GM23338 (cell line): Measurements from ENCODE around the gene PPFIA1. TPM values are rescaled to one million over a fixed set of nuclear protein-coding genes. Genes with fewer than 3 reads are reported as not detected.

Experiments used
- ATAC-seq: fragments of 200-7000 bp; cut with Tn5 transposase; 3 replicates; pipeline ENCODE4 v1.9.1; 2020
- DNase-seq: peaks from one replicate; pipeline ENCODE4 v3.0.0-alpha.2; 2015; ENCODE audit warnings: low spot score
- H2AFZ ChIP-seq: fragments of 200-600 bp; sonication (generic); 2 replicates; pipeline ENCODE4 v1.8.0; 2016; ENCODE audit warnings: antibody characterized with exemption, mild to moderate bottlenecking, moderate library complexity
- H3F3A ChIP-seq: fragments of 200-600 bp; sonication (generic); replicated peaks from 2 replicates; pipeline ENCODE4 v1.8.0; 2017; ENCODE audit warnings: antibody characterized with exemption, mixed run types, low read depth
- H3K27ac ChIP-seq: fragments of 200-600 bp; sonication (generic); 2 replicates; pipeline ENCODE4 v1.6.1; 2016; ENCODE audit warnings: low read depth
- H3K27me3 ChIP-seq: fragments of 200-600 bp; sonication (generic); 2 replicates; pipeline ENCODE4 v1.8.0; 2016; ENCODE audit warnings: mild to moderate bottlenecking, mixed run types, moderate library complexity; ENCODE audit not compliant: insufficient read depth
- H3K36me3 ChIP-seq: fragments of 200-600 bp; sonication (generic); 2 replicates; pipeline ENCODE4 v1.8.0; 2016; ENCODE audit warnings: mild to moderate bottlenecking; ENCODE audit not compliant: insufficient read depth
- H3K4me1 ChIP-seq: fragments of 200-600 bp; sonication (generic); 2 replicates; pipeline ENCODE4 v1.8.0; 2016; ENCODE audit warnings: mild to moderate bottlenecking, moderate library complexity; ENCODE audit not compliant: insufficient read depth
- H3K4me2 ChIP-seq: fragments of 200-600 bp; sonication (generic); 2 replicates; pipeline ENCODE4 v1.7.1; 2017; ENCODE audit warnings: mixed run types
- H3K4me3 ChIP-seq: fragments of 200-600 bp; sonication (generic); 2 replicates; pipeline ENCODE4 v1.6.1; 2016; ENCODE audit warnings: mixed run types
- H3K79me2 ChIP-seq: fragments of 200-600 bp; sonication (generic); replicated peaks from 2 replicates; pipeline ENCODE4 v1.8.0; 2017; ENCODE audit warnings: mild to moderate bottlenecking; ENCODE audit not compliant: insufficient read depth
- H3K9me2 ChIP-seq: fragments of 200-600 bp; sonication (generic); 2 replicates; pipeline ENCODE4 v1.8.0; 2017; ENCODE audit not compliant: insufficient read depth
- H4K20me1 ChIP-seq: fragments of 200-600 bp; sonication (generic); replicated peaks from 2 replicates; pipeline ENCODE4 v1.8.0; 2017; ENCODE audit warnings: mild to moderate bottlenecking; ENCODE audit not compliant: insufficient read depth
- H3K27ac Mint-ChIP-seq: 2 replicates; pipeline ENCODE4 v1.8.0; 2020; ENCODE audit warnings: inconsistent platforms, mild to moderate bottlenecking, moderate library complexity, mixed read lengths
- H3K27me3 Mint-ChIP-seq: 3 replicates; pipeline ENCODE4 v1.8.0; 2022; ENCODE audit warnings: low read depth, mild to moderate bottlenecking, moderate library complexity, mixed read lengths, inconsistent platforms; ENCODE audit not compliant: insufficient read depth, poor library complexity
- H3K36me3 Mint-ChIP-seq: 3 replicates; pipeline ENCODE4 v1.8.0; 2021; ENCODE audit warnings: low read depth, mild to moderate bottlenecking, inconsistent platforms, moderate library complexity, mixed read lengths
- H3K4me1 Mint-ChIP-seq: 3 replicates; pipeline ENCODE4 v1.8.0; 2020; ENCODE audit warnings: mild to moderate bottlenecking, inconsistent platforms, mixed read lengths
- H3K4me3 Mint-ChIP-seq: 3 replicates; pipeline ENCODE4 v1.8.0; 2021; ENCODE audit warnings: moderate library complexity, mild to moderate bottlenecking, inconsistent platforms, mixed read lengths
- H3K9me3 Mint-ChIP-seq: 3 replicates; pipeline ENCODE4 v1.8.0; 2020; ENCODE audit warnings: moderate library complexity, mild to moderate bottlenecking, inconsistent platforms, mixed read lengths
- CREB1 ChIP-seq: fragments of 250-450 bp; sonication (Bioruptor Pico); IDR thresholded peaks from 2 replicates; pipeline ENCODE4 v1.5.0; 2020; ENCODE audit warnings: low read depth, mild to moderate bottlenecking, moderate library complexity
- EZH2 ChIP-seq: fragments of 200-600 bp; sonication (generic); IDR thresholded peaks from one replicate; pipeline ENCODE4 v1.8.0; 2017; ENCODE audit warnings: antibody characterized with exemption, mild to moderate bottlenecking, low read depth; ENCODE audit not compliant: unreplicated experiment
- EZH2phosphoT487 ChIP-seq: fragments of 200-600 bp; sonication (generic); IDR thresholded peaks from one replicate; pipeline ENCODE4 v1.8.1; 2018; ENCODE audit warnings: antibody characterized with exemption; ENCODE audit not compliant: unreplicated experiment
- JUNB ChIP-seq: IDR thresholded peaks from one replicate; pipeline ENCODE4 v1.6.1; 2016; ENCODE audit warnings: antibody characterized with exemption; ENCODE audit not compliant: unreplicated experiment
- NANOG ChIP-seq: IDR thresholded peaks from 2 replicates; pipeline ENCODE4 v1.6.1; 2016; ENCODE audit warnings: antibody characterized with exemption, borderline replicate concordance
- POLR2AphosphoS5 ChIP-seq: IDR thresholded peaks from 2 replicates; pipeline ENCODE4 v1.6.1; 2016; ENCODE audit warnings: antibody characterized with exemption, low read depth
- STAT1 ChIP-seq: IDR thresholded peaks from one replicate; pipeline ENCODE4 v1.6.1; 2016; ENCODE audit warnings: antibody characterized with exemption; ENCODE audit not compliant: unreplicated experiment
- ZNF114 ChIP-seq: fragments of 250-450 bp; sonication (Bioruptor Pico); IDR thresholded peaks from 2 replicates; pipeline ENCODE4 v1.5.0; 2020; ENCODE audit warnings: mild to moderate bottlenecking, moderate library complexity
- ZNF331 ChIP-seq: fragments of 250-450 bp; sonication (Bioruptor Pico); IDR thresholded peaks from 2 replicates; pipeline ENCODE4 v1.5.0; 2020; ENCODE audit warnings: low read depth, mild to moderate bottlenecking, moderate library complexity
- polyA plus RNA-seq: library from polyadenylated mRNA; unstranded; fragments of >200 nt; fragmentation: Nextera tagmentation; extraction: Ambion mirVana; gene quantifications from 2 replicates; pipeline ENCODE4 v1.2.1, GENCODE V29; 2016
- total RNA-seq: library from RNA; depleted of rRNA; stranded (reverse); fragments of >200 nt; shearing (Covaris generic); gene quantifications from 2 replicates; pipeline ENCODE4 v1.2.3, GENCODE V29; 2014
- TF ChIP-seq, protein P1 (sequence below): fragments of 250-450 bp; sonication (Bioruptor Pico); IDR thresholded peaks from 2 replicates; pipeline ENCODE4 v1.5.0; 2020; ENCODE audit warnings: mild to moderate bottlenecking, moderate library complexity
- TF ChIP-seq, protein P2 (sequence below), 2 experiments: fragments of 200-600 bp in 1 of 2; sonication (generic) in 1 of 2; conservative IDR thresholded peaks; 2 replicates each; pipeline versions ENCODE4 v1.5.1 to v1.6.1; 2016 to 2017; ENCODE audit warnings: antibody characterized with exemption in 2 of 2, low read depth in 2 of 2, mild to moderate bottlenecking in 2 of 2, moderate library complexity in 1 of 2
- TF ChIP-seq, protein P3 (sequence below): IDR thresholded peaks from 2 replicates; pipeline ENCODE4 v1.6.1; 2016; ENCODE audit warnings: antibody characterized with exemption
- TF ChIP-seq, protein P4 (sequence below): IDR thresholded peaks from one replicate; pipeline ENCODE4 v1.6.1; 2018; ENCODE audit warnings: antibody characterized with exemption; ENCODE audit not compliant: unreplicated experiment

Gene PPFIA1
- total and polyA plus RNA-seq, 2 experiments from 2014 or later = 41.7 to 62.0 TPM

DNA sequence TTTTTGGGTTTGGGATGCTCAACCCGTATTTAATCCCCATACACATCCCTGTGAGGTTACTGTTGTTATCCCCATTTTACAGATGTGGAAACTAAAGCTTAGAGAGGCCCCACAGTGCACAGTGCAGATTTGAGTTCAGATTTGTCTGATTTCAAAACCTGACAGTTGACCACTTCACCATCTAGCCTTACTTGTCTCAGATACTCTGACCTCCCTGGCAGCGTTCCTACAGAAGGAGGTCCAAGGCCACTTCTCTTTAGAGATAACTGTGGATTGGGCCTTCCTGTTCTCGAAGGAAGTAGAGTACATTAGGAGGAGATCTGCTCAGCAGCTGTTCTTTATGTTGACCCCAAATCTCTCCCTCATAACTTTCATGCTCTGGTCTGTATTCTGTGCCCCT, 81.2 kb downstream of the PPFIA1 start:
- Histone ChIP-seq H3K4me3 (no peak overlapping the region), H3K4me1 (no peaks in the 10 kb centered on the region), H3K27ac (no peak overlapping the region), H3K27me3 (no peaks in the 10 kb centered on the region), H4K20me1 (peaks cover 8% of the 10 kb centered on the region; the same call in 1 of the 2 replicates), H2AFZ (no peak overlapping the region), H3K9me2 (no peaks in the 10 kb centered on the region), H3K79me2 (no peaks in the 10 kb centered on the region; the same call in 1 of the 2 replicates), H3K36me3 (peaks cover 28% of the 10 kb centered on the region), H3F3A (no peaks in the 10 kb centered on the region), H3K4me2 (no peak overlapping the region)
- H3K9me3 Mint-ChIP-seq = no peaks in the 10 kb centered on the region
- DNase-seq = no peak
- no peak overlapping the region for H3K27ac Mint-ChIP-seq
- TF ChIP-seq, protein P1, sequence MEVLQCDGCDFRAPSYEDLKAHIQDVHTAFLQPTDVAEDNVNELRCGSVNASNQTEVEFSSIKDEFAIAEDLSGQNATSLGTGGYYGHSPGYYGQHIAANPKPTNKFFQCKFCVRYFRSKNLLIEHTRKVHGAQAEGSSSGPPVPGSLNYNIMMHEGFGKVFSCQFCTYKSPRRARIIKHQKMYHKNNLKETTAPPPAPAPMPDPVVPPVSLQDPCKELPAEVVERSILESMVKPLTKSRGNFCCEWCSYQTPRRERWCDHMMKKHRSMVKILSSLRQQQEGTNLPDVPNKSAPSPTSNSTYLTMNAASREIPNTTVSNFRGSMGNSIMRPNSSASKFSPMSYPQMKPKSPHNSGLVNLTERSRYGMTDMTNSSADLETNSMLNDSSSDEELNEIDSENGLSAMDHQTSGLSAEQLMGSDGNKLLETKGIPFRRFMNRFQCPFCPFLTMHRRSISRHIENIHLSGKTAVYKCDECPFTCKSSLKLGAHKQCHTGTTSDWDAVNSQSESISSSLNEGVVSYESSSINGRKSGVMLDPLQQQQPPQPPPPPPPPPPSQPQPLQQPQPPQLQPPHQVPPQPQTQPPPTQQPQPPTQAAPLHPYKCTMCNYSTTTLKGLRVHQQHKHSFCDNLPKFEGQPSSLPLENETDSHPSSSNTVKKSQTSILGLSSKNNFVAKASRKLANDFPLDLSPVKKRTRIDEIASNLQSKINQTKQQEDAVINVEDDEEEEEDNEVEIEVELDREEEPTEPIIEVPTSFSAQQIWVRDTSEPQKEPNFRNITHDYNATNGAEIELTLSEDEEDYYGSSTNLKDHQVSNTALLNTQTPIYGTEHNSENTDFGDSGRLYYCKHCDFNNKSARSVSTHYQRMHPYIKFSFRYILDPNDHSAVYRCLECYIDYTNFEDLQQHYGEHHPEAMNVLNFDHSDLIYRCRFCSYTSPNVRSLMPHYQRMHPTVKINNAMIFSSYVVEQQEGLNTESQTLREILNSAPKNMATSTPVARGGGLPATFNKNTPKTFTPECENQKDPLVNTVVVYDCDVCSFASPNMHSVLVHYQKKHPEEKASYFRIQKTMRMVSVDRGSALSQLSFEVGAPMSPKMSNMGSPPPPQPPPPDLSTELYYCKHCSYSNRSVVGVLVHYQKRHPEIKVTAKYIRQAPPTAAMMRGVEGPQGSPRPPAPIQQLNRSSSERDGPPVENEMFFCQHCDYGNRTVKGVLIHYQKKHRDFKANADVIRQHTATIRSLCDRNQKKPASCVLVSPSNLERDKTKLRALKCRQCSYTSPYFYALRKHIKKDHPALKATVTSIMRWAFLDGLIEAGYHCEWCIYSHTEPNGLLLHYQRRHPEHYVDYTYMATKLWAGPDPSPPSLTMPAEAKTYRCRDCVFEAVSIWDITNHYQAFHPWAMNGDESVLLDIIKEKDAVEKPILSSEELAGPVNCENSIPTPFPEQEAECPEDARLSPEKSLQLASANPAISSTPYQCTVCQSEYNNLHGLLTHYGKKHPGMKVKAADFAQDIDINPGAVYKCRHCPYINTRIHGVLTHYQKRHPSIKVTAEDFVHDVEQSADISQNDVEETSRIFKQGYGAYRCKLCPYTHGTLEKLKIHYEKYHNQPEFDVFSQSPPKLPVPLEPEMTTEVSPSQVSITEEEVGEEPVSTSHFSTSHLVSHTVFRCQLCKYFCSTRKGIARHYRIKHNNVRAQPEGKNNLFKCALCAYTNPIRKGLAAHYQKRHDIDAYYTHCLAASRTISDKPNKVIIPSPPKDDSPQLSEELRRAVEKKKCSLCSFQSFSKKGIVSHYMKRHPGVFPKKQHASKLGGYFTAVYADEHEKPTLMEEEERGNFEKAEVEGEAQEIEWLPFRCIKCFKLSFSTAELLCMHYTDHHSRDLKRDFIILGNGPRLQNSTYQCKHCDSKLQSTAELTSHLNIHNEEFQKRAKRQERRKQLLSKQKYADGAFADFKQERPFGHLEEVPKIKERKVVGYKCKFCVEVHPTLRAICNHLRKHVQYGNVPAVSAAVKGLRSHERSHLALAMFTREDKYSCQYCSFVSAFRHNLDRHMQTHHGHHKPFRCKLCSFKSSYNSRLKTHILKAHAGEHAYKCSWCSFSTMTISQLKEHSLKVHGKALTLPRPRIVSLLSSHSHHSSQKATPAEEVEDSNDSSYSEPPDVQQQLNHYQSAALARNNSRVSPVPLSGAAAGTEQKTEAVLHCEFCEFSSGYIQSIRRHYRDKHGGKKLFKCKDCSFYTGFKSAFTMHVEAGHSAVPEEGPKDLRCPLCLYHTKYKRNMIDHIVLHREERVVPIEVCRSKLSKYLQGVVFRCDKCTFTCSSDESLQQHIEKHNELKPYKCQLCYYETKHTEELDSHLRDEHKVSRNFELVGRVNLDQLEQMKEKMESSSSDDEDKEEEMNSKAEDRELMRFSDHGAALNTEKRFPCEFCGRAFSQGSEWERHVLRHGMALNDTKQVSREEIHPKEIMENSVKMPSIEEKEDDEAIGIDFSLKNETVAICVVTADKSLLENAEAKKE (CRISPR knock-in tag) = no peak
- TF ChIP-seq, protein P2, sequence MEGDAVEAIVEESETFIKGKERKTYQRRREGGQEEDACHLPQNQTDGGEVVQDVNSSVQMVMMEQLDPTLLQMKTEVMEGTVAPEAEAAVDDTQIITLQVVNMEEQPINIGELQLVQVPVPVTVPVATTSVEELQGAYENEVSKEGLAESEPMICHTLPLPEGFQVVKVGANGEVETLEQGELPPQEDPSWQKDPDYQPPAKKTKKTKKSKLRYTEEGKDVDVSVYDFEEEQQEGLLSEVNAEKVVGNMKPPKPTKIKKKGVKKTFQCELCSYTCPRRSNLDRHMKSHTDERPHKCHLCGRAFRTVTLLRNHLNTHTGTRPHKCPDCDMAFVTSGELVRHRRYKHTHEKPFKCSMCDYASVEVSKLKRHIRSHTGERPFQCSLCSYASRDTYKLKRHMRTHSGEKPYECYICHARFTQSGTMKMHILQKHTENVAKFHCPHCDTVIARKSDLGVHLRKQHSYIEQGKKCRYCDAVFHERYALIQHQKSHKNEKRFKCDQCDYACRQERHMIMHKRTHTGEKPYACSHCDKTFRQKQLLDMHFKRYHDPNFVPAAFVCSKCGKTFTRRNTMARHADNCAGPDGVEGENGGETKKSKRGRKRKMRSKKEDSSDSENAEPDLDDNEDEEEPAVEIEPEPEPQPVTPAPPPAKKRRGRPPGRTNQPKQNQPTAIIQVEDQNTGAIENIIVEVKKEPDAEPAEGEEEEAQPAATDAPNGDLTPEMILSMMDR (conservative IDR thresholded peaks at IDR 0.05; ENCODE audit: low read depth in 2 of 2) = no peak
- no peak for TF ChIP-seq EZH2phosphoT487
- TF ChIP-seq ZNF331 (CRISPR knock-in tag) = no peak
- no peak for TF ChIP-seq STAT1
- TF ChIP-seq, protein P3, sequence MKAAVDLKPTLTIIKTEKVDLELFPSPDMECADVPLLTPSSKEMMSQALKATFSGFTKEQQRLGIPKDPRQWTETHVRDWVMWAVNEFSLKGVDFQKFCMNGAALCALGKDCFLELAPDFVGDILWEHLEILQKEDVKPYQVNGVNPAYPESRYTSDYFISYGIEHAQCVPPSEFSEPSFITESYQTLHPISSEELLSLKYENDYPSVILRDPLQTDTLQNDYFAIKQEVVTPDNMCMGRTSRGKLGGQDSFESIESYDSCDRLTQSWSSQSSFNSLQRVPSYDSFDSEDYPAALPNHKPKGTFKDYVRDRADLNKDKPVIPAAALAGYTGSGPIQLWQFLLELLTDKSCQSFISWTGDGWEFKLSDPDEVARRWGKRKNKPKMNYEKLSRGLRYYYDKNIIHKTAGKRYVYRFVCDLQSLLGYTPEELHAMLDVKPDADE = no peak
- TF ChIP-seq JUNB = no peak
- no peak for TF ChIP-seq ZNF114 (CRISPR knock-in tag)
- TF ChIP-seq EZH2 = no peak
- TF ChIP-seq POLR2AphosphoS5 = no peak
- no peak for TF ChIP-seq NANOG
- TF ChIP-seq, protein P4, sequence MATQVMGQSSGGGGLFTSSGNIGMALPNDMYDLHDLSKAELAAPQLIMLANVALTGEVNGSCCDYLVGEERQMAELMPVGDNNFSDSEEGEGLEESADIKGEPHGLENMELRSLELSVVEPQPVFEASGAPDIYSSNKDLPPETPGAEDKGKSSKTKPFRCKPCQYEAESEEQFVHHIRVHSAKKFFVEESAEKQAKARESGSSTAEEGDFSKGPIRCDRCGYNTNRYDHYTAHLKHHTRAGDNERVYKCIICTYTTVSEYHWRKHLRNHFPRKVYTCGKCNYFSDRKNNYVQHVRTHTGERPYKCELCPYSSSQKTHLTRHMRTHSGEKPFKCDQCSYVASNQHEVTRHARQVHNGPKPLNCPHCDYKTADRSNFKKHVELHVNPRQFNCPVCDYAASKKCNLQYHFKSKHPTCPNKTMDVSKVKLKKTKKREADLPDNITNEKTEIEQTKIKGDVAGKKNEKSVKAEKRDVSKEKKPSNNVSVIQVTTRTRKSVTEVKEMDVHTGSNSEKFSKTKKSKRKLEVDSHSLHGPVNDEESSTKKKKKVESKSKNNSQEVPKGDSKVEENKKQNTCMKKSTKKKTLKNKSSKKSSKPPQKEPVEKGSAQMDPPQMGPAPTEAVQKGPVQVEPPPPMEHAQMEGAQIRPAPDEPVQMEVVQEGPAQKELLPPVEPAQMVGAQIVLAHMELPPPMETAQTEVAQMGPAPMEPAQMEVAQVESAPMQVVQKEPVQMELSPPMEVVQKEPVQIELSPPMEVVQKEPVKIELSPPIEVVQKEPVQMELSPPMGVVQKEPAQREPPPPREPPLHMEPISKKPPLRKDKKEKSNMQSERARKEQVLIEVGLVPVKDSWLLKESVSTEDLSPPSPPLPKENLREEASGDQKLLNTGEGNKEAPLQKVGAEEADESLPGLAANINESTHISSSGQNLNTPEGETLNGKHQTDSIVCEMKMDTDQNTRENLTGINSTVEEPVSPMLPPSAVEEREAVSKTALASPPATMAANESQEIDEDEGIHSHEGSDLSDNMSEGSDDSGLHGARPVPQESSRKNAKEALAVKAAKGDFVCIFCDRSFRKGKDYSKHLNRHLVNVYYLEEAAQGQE = no peak
- TF ChIP-seq CREB1 (CRISPR knock-in tag) = no peak
- ATAC-seq = no peak
- H3K4me1 Mint-ChIP-seq = no peaks in the 10 kb centered on the region
- no peak overlapping the region for H3K4me3 Mint-ChIP-seq
- peaks cover 65% of the 10 kb centered on the region for H3K36me3 Mint-ChIP-seq
- no peaks in the 10 kb centered on the region for H3K27me3 Mint-ChIP-seq
